ENCODE measurements around the gene FILIP1L. TPM values are rescaled to one million over a fixed set of nuclear protein-coding genes. Genes with fewer than 3 reads are reported as not detected.

Gene FILIP1L
- total and polyA plus RNA-seq, 2 of the 4 experiments (the other 2 are of a cell fraction) = 11.5 to 19.9 TPM

DNA sequence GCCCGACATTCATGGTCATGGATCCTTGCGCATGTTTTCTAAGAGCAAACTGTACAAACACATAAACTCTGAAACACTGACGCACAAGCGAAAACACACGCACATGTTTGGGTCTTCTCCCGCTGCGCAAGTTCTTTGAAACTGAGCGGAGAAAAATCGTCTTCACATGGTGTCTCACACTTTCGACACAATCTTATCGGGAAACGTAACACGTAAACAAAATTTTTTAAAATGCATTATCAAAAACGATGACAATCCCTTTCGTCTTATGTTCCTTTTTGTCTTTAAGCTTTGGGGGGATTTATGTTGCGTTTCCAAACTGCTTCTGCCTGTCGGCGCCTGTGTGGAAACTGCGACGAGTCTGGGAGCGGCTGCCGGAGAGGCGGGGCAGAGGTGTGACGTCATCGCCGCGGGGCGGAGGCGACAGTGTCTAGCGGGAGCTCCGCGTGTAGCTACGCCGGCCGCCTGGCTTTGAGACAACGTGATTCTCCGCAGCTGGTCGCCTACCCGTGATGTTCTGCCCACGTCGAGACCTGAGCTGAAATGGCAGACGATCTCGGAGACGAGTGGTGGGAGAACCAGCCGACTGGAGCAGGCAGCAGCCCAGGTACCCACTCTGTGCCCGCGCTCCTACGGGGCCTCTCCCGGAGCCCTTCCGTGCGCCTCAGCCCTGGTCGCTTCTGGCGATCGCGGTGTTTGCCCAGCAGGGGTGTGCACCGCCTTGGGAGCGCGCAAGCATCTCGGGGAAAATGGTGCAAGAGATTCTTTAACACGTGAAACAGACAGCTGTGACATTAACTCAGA is 296.7 kb downstream of the FILIP1L start, which contains the start of gene CMSS1:
TSS of gene CMSS1 (plus strand) at position 426 of the 804 bp plus-strand sequence.
- H3K9ac ChIP-seq (ENCODE audit: low read depth, low read length) = peak within 1 kb of the TSS; percentile 93
- in situ Hi-C loops (cut with MboI; ENCODE audit: low sequenced_read_pairs) = no loop called here
- POLR2A ChIA-PET (ENCODE audit: unreplicated experiment) = no interaction called here
- TF ChIP-seq RCOR1 (IDR thresholded peaks at IDR 0.05; ENCODE audit: insufficient replicate concordance, low read length) (no peak), MAZ (IDR thresholded peaks at IDR 0.05; ENCODE audit: borderline replicate concordance, low read depth, low read length) (peak; percentile 7; the same call in 1 of the 2 replicates), SMC3 (IDR thresholded peaks at IDR 0.05; ENCODE audit: low read depth, low read length) (no peak), FOS (IDR thresholded peaks at IDR 0.05; ENCODE audit: low read depth, low read length) (peak; percentile 36; the same call in 1 of the 2 replicates), POLR2A (IDR thresholded peaks at IDR 0.05; ENCODE audit: low read depth, low read length) (peak; percentile 88), NFE2L2 (IDR thresholded peaks at IDR 0.05; ENCODE audit: low read depth, low read length) (no peak), BHLHE40 (IDR thresholded peaks at IDR 0.05; ENCODE audit: low read depth, low read length) (peak; percentile 18; the same call in 1 of the 2 replicates), RAD21 (IDR thresholded peaks at IDR 0.05; ENCODE audit: low read length) (0 out of 2 replicates have a peak, but pooled peaks have one; percentile 4), CHD1 (IDR thresholded peaks at IDR 0.05; ENCODE audit: low read depth, low read length) (peak; percentile 84; the same call in 1 of the 2 replicates), MXI1 (IDR thresholded peaks at IDR 0.05; ENCODE audit: borderline replicate concordance, low read depth, low read length) (peak; percentile 98)
- TF ChIP-seq, protein P1, sequence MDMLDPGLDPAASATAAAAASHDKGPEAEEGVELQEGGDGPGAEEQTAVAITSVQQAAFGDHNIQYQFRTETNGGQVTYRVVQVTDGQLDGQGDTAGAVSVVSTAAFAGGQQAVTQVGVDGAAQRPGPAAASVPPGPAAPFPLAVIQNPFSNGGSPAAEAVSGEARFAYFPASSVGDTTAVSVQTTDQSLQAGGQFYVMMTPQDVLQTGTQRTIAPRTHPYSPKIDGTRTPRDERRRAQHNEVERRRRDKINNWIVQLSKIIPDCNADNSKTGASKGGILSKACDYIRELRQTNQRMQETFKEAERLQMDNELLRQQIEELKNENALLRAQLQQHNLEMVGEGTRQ (IDR thresholded peaks at IDR 0.05; ENCODE audit: low read depth, low read length) = no peak
- TF ChIP-seq, protein P2, sequence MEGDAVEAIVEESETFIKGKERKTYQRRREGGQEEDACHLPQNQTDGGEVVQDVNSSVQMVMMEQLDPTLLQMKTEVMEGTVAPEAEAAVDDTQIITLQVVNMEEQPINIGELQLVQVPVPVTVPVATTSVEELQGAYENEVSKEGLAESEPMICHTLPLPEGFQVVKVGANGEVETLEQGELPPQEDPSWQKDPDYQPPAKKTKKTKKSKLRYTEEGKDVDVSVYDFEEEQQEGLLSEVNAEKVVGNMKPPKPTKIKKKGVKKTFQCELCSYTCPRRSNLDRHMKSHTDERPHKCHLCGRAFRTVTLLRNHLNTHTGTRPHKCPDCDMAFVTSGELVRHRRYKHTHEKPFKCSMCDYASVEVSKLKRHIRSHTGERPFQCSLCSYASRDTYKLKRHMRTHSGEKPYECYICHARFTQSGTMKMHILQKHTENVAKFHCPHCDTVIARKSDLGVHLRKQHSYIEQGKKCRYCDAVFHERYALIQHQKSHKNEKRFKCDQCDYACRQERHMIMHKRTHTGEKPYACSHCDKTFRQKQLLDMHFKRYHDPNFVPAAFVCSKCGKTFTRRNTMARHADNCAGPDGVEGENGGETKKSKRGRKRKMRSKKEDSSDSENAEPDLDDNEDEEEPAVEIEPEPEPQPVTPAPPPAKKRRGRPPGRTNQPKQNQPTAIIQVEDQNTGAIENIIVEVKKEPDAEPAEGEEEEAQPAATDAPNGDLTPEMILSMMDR (conservative IDR thresholded peaks at IDR 0.05; ENCODE audit: low read depth, low read length) = peak; percentile 22; the same call in 1 of the 2 replicates
- TF ChIP-seq, protein P3, sequence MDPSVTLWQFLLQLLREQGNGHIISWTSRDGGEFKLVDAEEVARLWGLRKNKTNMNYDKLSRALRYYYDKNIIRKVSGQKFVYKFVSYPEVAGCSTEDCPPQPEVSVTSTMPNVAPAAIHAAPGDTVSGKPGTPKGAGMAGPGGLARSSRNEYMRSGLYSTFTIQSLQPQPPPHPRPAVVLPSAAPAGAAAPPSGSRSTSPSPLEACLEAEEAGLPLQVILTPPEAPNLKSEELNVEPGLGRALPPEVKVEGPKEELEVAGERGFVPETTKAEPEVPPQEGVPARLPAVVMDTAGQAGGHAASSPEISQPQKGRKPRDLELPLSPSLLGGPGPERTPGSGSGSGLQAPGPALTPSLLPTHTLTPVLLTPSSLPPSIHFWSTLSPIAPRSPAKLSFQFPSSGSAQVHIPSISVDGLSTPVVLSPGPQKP (IDR thresholded peaks at IDR 0.05; ENCODE audit: borderline replicate concordance, low read depth, low read length) = no peak

More for the DNA sequence above, 296.7 kb downstream of the FILIP1L start, which contains the start of gene CMSS1:
- Histone ChIP-seq H3K79me1 (ENCODE audit: low read depth in 1 of 2, low read length in 2 of 2) (peaks cover 12 to 27% of the 10 kb centered on the region in 2 experiments; a peak in 3 of 4 replicates), H4K5ac (ENCODE audit: low read depth, low read length) (peak within 1 kb of the TSS; percentile 84), H3K36me3 (ENCODE audit: control insufficient read depth, insufficient read depth, low read length) (no peaks in the 10 kb centered on the region), H2BK120ac (ENCODE audit: low read depth, low read length) (peak within 1 kb of the TSS; percentile 98), H4K8ac (ENCODE audit: low read depth in 2 of 2, low read length in 2 of 2) (peak within 1 kb of the TSS; percentile 67 to 95), H2BK20ac (ENCODE audit: low read depth, low read length) (peak within 1 kb of the TSS; percentile 95), H3K56ac (ENCODE audit: extremely low read depth, insufficient read depth, low read length) (peak within 1 kb of the TSS; percentile 100), H2BK5ac (ENCODE audit: low read depth, low read length, poor library complexity, severe bottlenecking) (peak within 1 kb of the TSS; percentile 94), H3K18ac (ENCODE audit: low read depth, low read length) (peak within 1 kb of the TSS; percentile 91), H2BK15ac (ENCODE audit: low read depth, low read length) (peak within 1 kb of the TSS; percentile 94; the same call in 2 of the 3 replicates), H3K23ac (ENCODE audit: low read depth, low read length) (peak within 1 kb of the TSS; percentile 93), H2AK9ac (replicated peaks; ENCODE audit: low read depth, low read length, poor library complexity) (peak within 1 kb of the TSS; percentile 7), H3K9me3 (ENCODE audit: control insufficient read depth, insufficient read depth, low read length) (no peaks in the 10 kb centered on the region), H4K91ac (ENCODE audit: insufficient read depth, low read depth, low read length) (peak within 1 kb of the TSS; percentile 81), H3K14ac (replicated peaks; ENCODE audit: low read depth, low read length) (peak within 1 kb of the TSS; percentile 98), H3K4me1 (ENCODE audit: control insufficient read depth, insufficient read depth, low read length) (peaks cover 2% of the 10 kb centered on the region), H3K4ac (ENCODE audit: low read depth, low read length) (peak within 1 kb of the TSS; percentile 91), H3K27ac (ENCODE audit: insufficient read depth, low read length) (peak within 1 kb of the TSS; percentile 94), H3K9me1 (ENCODE audit: insufficient read depth, low read length) (no peaks in the 10 kb centered on the region; the same call in 1 of the 2 replicates), H2AK5ac (ENCODE audit: low read depth, low read length) (no peak within 1 kb of the TSS), H4K20me1 (ENCODE audit: insufficient read depth, low read length) (no peaks in the 10 kb centered on the region), H3K4me2 (ENCODE audit: low read depth, low read length) (peak within 1 kb of the TSS; percentile 74), H2AFZ (replicated peaks; ENCODE audit: low read length, poor library complexity) (peak within 1 kb of the TSS; percentile 93), H3K4me3 (ENCODE audit: insufficient read depth, low read depth, low read length) (peak within 1 kb of the TSS; percentile 92), H3K27me3 (ENCODE audit: control insufficient read depth, insufficient read depth, low read length) (no peaks in the 10 kb centered on the region)
- dilution Hi-C loops (cut with HindIII; ENCODE audit: low sequenced_read_pairs, unreplicated experiment) (no loop called here), intact Hi-C loops (cut with micrococcal nuclease) (no loop called here)
- BruUV-seq (replicated peaks) = no TSS peak
- WGBS, 2 experiments (ENCODE audit: extremely low coverage in 2 of 2, insufficient read length in 1 of 2) = 1% methylated on average over 28 of the region's 60 CpGs; no CpG with 5 or more reads in 1 of the 2 experiments
- DNase-seq (peak; percentile 90), ATAC-seq (ENCODE audit: low read depth) (peak; percentile 96)
- CTCF ChIA-PET = interaction anchor here (0.8 kb wide), 1 partner anchor 10 kb away, joined by 3 read pairs; no protein-coding TSS in a partner anchor

Data from IMR-90 (cell line).